Peyer's patch (tissue), 4 donors: ENCODE data around the gene ACTL7A. TPM values are rescaled to one million over a fixed set of nuclear protein-coding genes. Genes with fewer than 3 reads are reported as not detected.

Experiments used
- DNase-seq, 3 donors: peaks; one replicate each; pipeline ENCODE4 v3.0.0-alpha.2; 2017 to 2019
- H3K27ac ChIP-seq, 4 donors: fragments of 200-600 bp; sonication (generic); one replicate each; pipeline ENCODE4 v1.5.1; 2016 to 2019
- H3K27me3 ChIP-seq, 2 donors: fragments of 200-600 bp; sonication (generic); one replicate each; pipeline ENCODE4 v1.5.1; 2019
- H3K36me3 ChIP-seq, 3 donors: fragments of 200-600 bp; sonication (generic); one replicate each; pipeline ENCODE4 v1.5.1; 2016 to 2019
- H3K4me1 ChIP-seq, 4 donors: fragments of 200-600 bp; sonication (generic); one replicate each; pipeline ENCODE4 v1.5.1; 2016 to 2019
- H3K4me3 ChIP-seq, 4 donors: fragments of 200-600 bp; sonication (generic); 1 replicate in 3 of 4; 2 replicates in 1 of 4; pipeline ENCODE4 v1.5.1; 2016 to 2019; ENCODE audit warnings: mild to moderate bottlenecking in 1 of 4
- H3K9me3 ChIP-seq, 4 donors: fragments of 200-600 bp; sonication (generic); one replicate each; pipeline ENCODE4 v1.5.1; 2016 to 2019; ENCODE audit warnings: mild to moderate bottlenecking in 1 of 4
- POLR2A ChIP-seq, 2 donors: fragments of 450-650 bp; IDR thresholded peaks; one replicate each; pipeline ENCODE4 v1.5.1; 2017; ENCODE audit warnings: antibody characterized with exemption in 2 of 2, mild to moderate bottlenecking in 2 of 2, moderate library complexity in 2 of 2
- total RNA-seq, 4 donors: library from RNA; depleted of rRNA; stranded (reverse); fragments of >200 nt; gene quantifications; one replicate each; pipeline ENCODE4 v1.1.0, GENCODE V29; 2016
- TF ChIP-seq, protein P1 (sequence below), 6 experiments: fragments of 450-650 bp in 4 of 6; fragments of 200-600 bp in 2 of 6; sonication (generic) in 1 of 6; IDR thresholded peaks; one replicate each; pipeline ENCODE4 v1.5.1; 2017 to 2019; ENCODE audit warnings: antibody characterized with exemption in 6 of 6, mild to moderate bottlenecking in 3 of 6, moderate library complexity in 1 of 6

ACTL7A gene
- total RNA-seq, 4 donors from 2014 or later = not detected

DNA sequence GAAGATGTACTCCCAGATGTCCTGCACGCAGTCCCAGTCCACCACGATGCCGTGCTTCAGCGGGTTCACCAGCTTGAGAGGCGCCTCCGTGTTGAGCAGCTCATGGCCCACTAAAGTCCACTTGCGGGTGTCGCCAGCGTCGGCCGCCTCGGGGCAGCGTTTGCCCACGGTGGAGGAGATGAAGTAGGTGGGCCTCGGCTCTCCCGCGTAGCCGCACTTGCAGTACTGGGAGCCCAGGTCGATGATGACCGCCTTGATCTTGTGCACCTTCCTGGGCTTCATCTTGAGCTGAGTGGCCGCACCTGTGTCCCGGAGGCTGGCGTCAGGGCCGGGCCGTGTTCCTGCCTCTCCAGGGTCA is 6.6 kb upstream of the ACTL7A start:
- Histone ChIP-seq H3K27ac (no peak overlapping the region), H3K4me3 (no peak overlapping the region), H3K27me3 (no peaks in the 10 kb centered on the region), H3K36me3 (no peaks in the 10 kb centered on the region), H3K4me1 (no peaks in the 10 kb centered on the region), H3K9me3 (no peaks in the 10 kb centered on the region)
- TF ChIP-seq, protein P1, sequence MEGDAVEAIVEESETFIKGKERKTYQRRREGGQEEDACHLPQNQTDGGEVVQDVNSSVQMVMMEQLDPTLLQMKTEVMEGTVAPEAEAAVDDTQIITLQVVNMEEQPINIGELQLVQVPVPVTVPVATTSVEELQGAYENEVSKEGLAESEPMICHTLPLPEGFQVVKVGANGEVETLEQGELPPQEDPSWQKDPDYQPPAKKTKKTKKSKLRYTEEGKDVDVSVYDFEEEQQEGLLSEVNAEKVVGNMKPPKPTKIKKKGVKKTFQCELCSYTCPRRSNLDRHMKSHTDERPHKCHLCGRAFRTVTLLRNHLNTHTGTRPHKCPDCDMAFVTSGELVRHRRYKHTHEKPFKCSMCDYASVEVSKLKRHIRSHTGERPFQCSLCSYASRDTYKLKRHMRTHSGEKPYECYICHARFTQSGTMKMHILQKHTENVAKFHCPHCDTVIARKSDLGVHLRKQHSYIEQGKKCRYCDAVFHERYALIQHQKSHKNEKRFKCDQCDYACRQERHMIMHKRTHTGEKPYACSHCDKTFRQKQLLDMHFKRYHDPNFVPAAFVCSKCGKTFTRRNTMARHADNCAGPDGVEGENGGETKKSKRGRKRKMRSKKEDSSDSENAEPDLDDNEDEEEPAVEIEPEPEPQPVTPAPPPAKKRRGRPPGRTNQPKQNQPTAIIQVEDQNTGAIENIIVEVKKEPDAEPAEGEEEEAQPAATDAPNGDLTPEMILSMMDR (IDR thresholded peaks at IDR 0.05) = no peak
- TF ChIP-seq POLR2A (IDR thresholded peaks at IDR 0.05) = no peak
- DNase-seq = no peak

DNA sequence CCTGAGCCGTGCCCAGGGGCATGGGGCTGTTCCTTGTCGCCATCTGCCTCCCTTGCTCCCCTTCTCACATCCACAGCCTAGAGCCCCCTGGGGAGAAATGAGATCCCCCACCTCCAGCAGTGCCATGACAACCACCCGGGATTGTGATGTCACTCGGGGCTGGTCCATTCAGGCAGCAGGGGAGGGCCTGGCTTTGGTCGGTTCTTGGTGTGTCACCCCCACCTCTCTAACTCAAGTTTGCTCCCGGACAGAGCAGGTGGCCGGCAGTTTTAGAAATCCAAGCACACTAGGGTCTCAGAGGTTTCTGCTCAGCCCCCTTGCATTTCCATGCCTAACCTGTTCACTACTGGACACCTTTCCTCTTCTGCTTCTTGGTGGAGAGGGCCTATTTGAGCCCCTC is 6.2 kb upstream of the ACTL7A start, which contains the start of gene ACTL7B:
TSS of gene ACTL7B (minus strand) at position 99 of the 400 bp plus-strand sequence. CDS start at position 43, 56 bp downstream.
- TF ChIP-seq, protein P1 (IDR thresholded peaks at IDR 0.05) = no peak
- TF ChIP-seq POLR2A (IDR thresholded peaks at IDR 0.05) = no peak
- Histone ChIP-seq H3K36me3 (no peaks in the 10 kb centered on the region), H3K4me3 (no peak within 1 kb of the TSS), H3K9me3 (no peaks in the 10 kb centered on the region), H3K4me1 (no peaks in the 10 kb centered on the region), H3K27ac (no peak within 1 kb of the TSS), H3K27me3 (no peaks in the 10 kb centered on the region)
- no peak for DNase-seq

DNA sequence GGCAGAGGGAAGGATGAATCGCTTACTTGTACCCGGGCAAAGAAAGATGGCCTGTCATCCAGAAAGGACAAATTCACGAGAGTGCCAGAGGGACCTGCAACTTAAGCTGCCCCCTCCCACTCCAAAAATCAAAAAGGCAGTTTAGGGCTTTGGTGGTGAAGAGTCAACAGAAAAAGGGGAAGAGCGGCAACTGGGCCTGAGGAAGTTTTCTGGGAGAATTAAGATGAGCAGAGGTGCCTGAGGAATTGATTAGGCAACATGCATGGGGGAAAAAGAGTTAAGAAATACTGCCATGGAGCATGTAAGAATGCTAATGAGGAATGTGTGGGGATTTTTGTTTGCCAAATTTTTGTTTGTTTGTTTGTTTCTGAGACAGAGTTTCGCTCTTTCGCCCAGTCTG is 4.5 kb upstream of the ACTL7A start:
- Histone ChIP-seq H3K9me3 (no peaks in the 10 kb centered on the region), H3K36me3 (no peaks in the 10 kb centered on the region), H3K4me1 (no peaks in the 10 kb centered on the region), H3K4me3 (no peak overlapping the region), H3K27me3 (no peaks in the 10 kb centered on the region), H3K27ac (no peak overlapping the region)
- no peak for TF ChIP-seq POLR2A (IDR thresholded peaks at IDR 0.05)
- TF ChIP-seq, protein P1 (IDR thresholded peaks at IDR 0.05) = no peak
- DNase-seq = no peak

DNA sequence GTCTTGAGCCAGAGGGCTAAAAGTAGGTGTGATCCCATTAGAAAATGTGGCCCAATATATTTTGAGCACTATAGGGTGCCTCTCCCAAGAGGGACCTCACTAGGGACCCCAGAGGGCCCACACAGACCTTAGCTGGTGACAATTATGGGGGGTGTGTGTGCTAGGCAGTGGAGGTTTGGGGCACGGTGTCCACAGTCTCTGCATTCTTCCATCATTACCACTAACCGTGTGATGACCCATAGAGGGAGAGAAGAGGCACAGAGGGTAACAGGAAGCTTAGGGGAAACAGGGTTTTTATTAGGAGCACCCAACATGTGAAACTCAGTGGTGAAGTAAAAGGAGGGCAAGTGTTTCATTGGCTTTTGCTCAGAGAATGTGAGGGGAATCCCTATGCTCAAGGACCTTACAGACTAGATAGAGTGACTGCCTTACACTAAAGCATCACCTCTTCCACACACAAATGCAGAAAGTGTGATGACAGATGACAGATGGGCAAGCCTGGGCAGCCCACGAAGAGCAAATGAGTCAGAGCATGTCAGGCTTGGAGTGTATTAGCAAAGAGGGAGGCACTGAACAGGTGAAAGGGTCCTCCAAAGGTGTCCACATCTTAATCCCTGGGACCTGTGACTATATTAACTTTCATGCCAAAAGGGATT is 2.5 kb upstream of the ACTL7A start:
- H3K36me3 ChIP-seq = no peaks in the 10 kb centered on the region
- H3K4me3 ChIP-seq = no peak overlapping the region
- no peak for DNase-seq
- no peaks in the 10 kb centered on the region for H3K4me1 ChIP-seq
- H3K9me3 ChIP-seq = no peaks in the 10 kb centered on the region
- no peaks in the 10 kb centered on the region for H3K27me3 ChIP-seq
- no peak overlapping the region for H3K27ac ChIP-seq
- TF ChIP-seq, protein P1 (IDR thresholded peaks at IDR 0.05) = no peak
- no peak for TF ChIP-seq POLR2A (IDR thresholded peaks at IDR 0.05)

DNA sequence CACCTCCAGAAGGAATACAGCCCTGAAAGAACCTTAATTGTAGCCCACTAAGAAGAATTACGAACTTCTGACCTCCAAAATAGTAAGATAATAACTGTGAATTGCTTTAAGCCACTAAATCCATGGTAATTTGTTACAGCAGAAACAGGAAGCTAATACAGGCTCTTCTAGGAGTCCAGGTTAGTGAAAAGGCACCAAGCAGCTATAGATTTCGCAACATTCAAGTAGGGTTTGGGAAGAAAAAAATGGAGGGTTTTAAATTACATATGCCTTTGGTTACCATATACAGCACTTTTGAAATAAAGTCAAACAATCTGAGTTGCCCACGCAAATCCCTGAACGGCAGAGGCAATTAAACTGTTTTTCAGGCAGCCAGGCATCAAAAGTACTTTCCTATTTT is 1.7 kb upstream of the ACTL7A start:
- H3K27me3 ChIP-seq = no peaks in the 10 kb centered on the region
- no peak overlapping the region for H3K27ac ChIP-seq

More for the DNA sequence above, 1.7 kb upstream of the ACTL7A start:
- no peak for DNase-seq
- Histone ChIP-seq H3K9me3 (no peaks in the 10 kb centered on the region), H3K36me3 (no peaks in the 10 kb centered on the region), H3K4me3 (no peak overlapping the region), H3K4me1 (no peaks in the 10 kb centered on the region)
- no peak for TF ChIP-seq POLR2A (IDR thresholded peaks at IDR 0.05)
- TF ChIP-seq, protein P1 (IDR thresholded peaks at IDR 0.05) = no peak
